SU-DHL-6 (cell line): ENCODE results near the gene MMP15.
"Not testable (repeated sequence)": the region's sequence is repeated elsewhere in the genome, so short reads cannot be mapped to it uniquely, and the experiment has no call there.

ENCODE experiments used
- H2AFZ ChIP-seq: fragments of 200-600 bp; sonication (generic); 2 replicates; pipeline ENCODE4 v1.6.1; 2014; ENCODE audit warnings: low read depth, mild to moderate bottlenecking, moderate library complexity, mixed read lengths, antibody characterized with exemption, low read length; ENCODE audit not compliant: severe bottlenecking
- H3F3A ChIP-seq: fragments of 200-600 bp; shearing (Covaris generic); 2 replicates; pipeline ENCODE4 v1.6.0; 2016; ENCODE audit warnings: antibody characterized with exemption, mild to moderate bottlenecking; ENCODE audit not compliant: insufficient read depth
- H3K27ac ChIP-seq: fragments of 200-600 bp; sonication (generic); 2 replicates; pipeline ENCODE4 v1.5.1; 2016; ENCODE audit warnings: low read depth, mild to moderate bottlenecking, low read length, moderate library complexity, mixed read lengths
- H3K27me3 ChIP-seq: fragments of 200-600 bp; sonication (generic), shearing (Covaris generic); 2 replicates; pipeline ENCODE4 v1.6.0; 2014; ENCODE audit warnings: mild to moderate bottlenecking, low read length
- H3K36me3 ChIP-seq: fragments of 200-600 bp; sonication (generic); 2 replicates; pipeline ENCODE4 v1.6.1; 2014; ENCODE audit warnings: mild to moderate bottlenecking, low read length, mixed read lengths
- H3K4me2 ChIP-seq: fragments of 300-600, 200-600 bp; shearing (Covaris generic), sonication (generic); 2 replicates; pipeline ENCODE4 v1.6.0; 2014; ENCODE audit warnings: low read length, low read depth, mild to moderate bottlenecking; ENCODE audit not compliant: poor library complexity, severe bottlenecking
- H3K4me3 ChIP-seq: fragments of 200-600 bp; sonication (generic); 2 replicates; pipeline ENCODE4 v1.5.1; 2014; ENCODE audit warnings: antibody characterized with exemption, low read length, mild to moderate bottlenecking, mixed read lengths; ENCODE audit not compliant: insufficient read depth, poor library complexity, severe bottlenecking
- H3K79me2 ChIP-seq: fragments of 200-600 bp; sonication (generic); 2 replicates; pipeline ENCODE4 v1.6.1; 2014; ENCODE audit warnings: mild to moderate bottlenecking, low read length, moderate library complexity; ENCODE audit not compliant: insufficient read depth
- H3K9ac ChIP-seq: fragments of 200-600 bp; sonication (generic); 2 replicates; pipeline ENCODE4 v1.7.0; 2014; ENCODE audit warnings: mild to moderate bottlenecking, low read length
- H3K9me2 ChIP-seq: fragments of 200-600 bp; sonication (generic); replicated peaks from 2 replicates; pipeline ENCODE4 v1.6.1; 2014; ENCODE audit warnings: low read length; ENCODE audit not compliant: insufficient read depth
- H3K9me3 ChIP-seq: fragments of 200-600 bp; sonication (generic); 2 replicates; pipeline ENCODE4 v1.6.1; 2014; ENCODE audit warnings: low read length, mixed read lengths; ENCODE audit not compliant: insufficient read depth
- H4K20me1 ChIP-seq: fragments of 200-600 bp; sonication (generic); 2 replicates; pipeline ENCODE4 v1.6.1; 2014; ENCODE audit warnings: low read depth, mild to moderate bottlenecking, antibody characterized with exemption, low read length, moderate library complexity, mixed read lengths
- EZH2phosphoT487 ChIP-seq: fragments of 200-600 bp; sonication (generic), shearing (Covaris generic); conservative IDR thresholded peaks from 2 replicates; pipeline ENCODE4 v1.6.1; 2018; ENCODE audit warnings: mild to moderate bottlenecking, antibody characterized with exemption, low read length, moderate library complexity, mixed read lengths
- TF ChIP-seq, protein P1 (sequence below): fragments of 200-600 bp; sonication (generic); IDR thresholded peaks from one replicate; pipeline ENCODE4 v1.5.1; 2017; ENCODE audit warnings: antibody characterized with exemption, mild to moderate bottlenecking, low read length, moderate library complexity; ENCODE audit not compliant: insufficient read depth, poor library complexity, severe bottlenecking

The MMP15 gene

DNA sequence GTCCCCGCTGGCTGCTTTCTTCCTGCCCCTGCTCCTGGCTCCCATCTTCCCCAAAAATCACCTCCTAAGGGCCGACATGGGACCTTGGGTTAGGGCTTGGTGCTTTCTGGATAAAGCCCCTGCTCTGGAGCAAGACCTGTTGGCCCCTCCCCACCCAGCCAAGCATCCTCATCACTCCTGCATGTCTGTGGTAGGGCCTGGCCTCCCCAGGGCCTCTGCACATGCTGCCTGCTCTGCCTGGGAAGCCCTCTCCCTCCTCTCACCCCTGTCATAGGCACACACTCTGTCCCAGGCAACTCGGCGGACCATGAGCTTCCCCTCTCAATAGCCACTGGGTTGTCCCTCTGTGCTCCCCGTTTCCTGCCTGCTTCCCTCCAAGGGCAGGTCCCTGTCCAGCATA, 68.5 kb downstream of the MMP15 start:
- Histone ChIP-seq H3K4me2 (no peak overlapping the region), H3K9me2 (no peaks in the 10 kb centered on the region), H3K79me2 (no peaks in the 10 kb centered on the region), H3K36me3 (no peaks in the 10 kb centered on the region), H3K4me3 (no peak overlapping the region), H3K27me3 (no peaks in the 10 kb centered on the region), H3K9ac (no peak overlapping the region), H3F3A (no peaks in the 10 kb centered on the region), H3K9me3 (no peaks in the 10 kb centered on the region), H2AFZ (no peak overlapping the region), H3K27ac (no peak overlapping the region), H4K20me1 (no peaks in the 10 kb centered on the region)
- TF ChIP-seq, protein P1, sequence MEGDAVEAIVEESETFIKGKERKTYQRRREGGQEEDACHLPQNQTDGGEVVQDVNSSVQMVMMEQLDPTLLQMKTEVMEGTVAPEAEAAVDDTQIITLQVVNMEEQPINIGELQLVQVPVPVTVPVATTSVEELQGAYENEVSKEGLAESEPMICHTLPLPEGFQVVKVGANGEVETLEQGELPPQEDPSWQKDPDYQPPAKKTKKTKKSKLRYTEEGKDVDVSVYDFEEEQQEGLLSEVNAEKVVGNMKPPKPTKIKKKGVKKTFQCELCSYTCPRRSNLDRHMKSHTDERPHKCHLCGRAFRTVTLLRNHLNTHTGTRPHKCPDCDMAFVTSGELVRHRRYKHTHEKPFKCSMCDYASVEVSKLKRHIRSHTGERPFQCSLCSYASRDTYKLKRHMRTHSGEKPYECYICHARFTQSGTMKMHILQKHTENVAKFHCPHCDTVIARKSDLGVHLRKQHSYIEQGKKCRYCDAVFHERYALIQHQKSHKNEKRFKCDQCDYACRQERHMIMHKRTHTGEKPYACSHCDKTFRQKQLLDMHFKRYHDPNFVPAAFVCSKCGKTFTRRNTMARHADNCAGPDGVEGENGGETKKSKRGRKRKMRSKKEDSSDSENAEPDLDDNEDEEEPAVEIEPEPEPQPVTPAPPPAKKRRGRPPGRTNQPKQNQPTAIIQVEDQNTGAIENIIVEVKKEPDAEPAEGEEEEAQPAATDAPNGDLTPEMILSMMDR = no peak
- no peak for TF ChIP-seq EZH2phosphoT487

DNA sequence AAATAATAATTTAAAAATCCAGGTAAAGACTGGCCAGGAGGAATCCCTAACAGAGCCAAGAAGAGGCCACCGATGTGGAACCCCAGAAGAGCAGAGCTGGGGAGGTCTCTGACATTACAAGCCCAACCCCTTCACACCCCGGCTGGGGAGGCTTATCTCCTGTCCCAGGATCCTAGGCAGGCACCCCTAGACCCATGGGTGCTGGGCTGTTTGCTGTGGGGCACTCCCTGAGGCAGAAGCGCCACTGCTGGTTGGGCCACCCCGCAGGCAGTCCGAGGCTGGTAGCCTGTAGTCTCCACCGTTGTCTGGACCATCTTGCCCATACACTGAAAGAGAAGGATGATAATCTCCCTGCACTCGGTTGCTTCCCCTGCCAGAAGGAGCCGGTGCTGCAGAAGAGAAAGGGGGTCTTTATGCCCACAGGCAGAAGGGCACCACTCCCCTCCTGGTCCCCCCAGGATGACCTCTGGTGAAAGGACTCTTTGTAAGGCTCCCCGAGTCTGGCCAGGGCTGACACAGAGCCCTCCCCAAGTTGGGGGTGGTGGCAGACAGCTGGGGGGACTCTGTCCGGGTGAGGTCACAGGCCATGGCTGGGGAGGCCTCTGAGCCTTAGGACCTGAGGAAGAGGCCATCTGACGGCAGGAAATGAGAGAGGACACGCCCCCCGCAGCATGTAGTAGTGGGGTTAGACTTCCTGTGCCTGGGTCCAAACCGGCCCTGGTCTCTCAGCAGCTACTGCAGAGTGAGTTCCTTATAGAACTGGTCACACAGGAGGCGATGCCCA, 69.4 kb downstream of the MMP15 start:
- no peak overlapping the region for H3K4me2 ChIP-seq
- H3K36me3 ChIP-seq = no peaks in the 10 kb centered on the region
- no peaks in the 10 kb centered on the region for H4K20me1 ChIP-seq
- no peaks in the 10 kb centered on the region for H3K27me3 ChIP-seq
- no peaks in the 10 kb centered on the region for H3K9me3 ChIP-seq
- no peak overlapping the region for H3K27ac ChIP-seq
- H3K9me2 ChIP-seq = no peaks in the 10 kb centered on the region
- no peaks in the 10 kb centered on the region for H3K79me2 ChIP-seq
- H3K9ac ChIP-seq = no peak overlapping the region
- TF ChIP-seq, protein P1 = no peak
- no peak for TF ChIP-seq EZH2phosphoT487
- no peak overlapping the region for H3K4me3 ChIP-seq
- no peak overlapping the region for H2AFZ ChIP-seq
- H3F3A ChIP-seq = no peaks in the 10 kb centered on the region

- H3K9me2 ChIP-seq, H3K4me3 ChIP-seq, H3K36me3 ChIP-seq, H4K20me1 ChIP-seq, H2AFZ ChIP-seq, H3F3A ChIP-seq, H3K4me2 ChIP-seq, H3K27me3 ChIP-seq, H3K9me3 ChIP-seq, H3K27ac ChIP-seq, H3K9ac ChIP-seq, H3K79me2 ChIP-seq: not testable (repeated sequence)
Measured at GRCh38 chr16:58095575-58095960, 70.0 kb downstream of the MMP15 start.

GRCh38 chr16:58096249-58096648, 70.7 kb downstream of the MMP15 start:
- no peak overlapping the region for H3K9ac ChIP-seq

More at GRCh38 chr16:58096249-58096648, 70.7 kb downstream of the MMP15 start:
- Histone ChIP-seq H3K9me3 (no peaks in the 10 kb centered on the region), H3K4me3 (no peak overlapping the region), H4K20me1 (no peaks in the 10 kb centered on the region), H3K27me3 (no peaks in the 10 kb centered on the region), H3K4me2 (no peak overlapping the region), H3K27ac (no peak overlapping the region), H2AFZ (no peak overlapping the region), H3F3A (no peaks in the 10 kb centered on the region), H3K79me2 (no peaks in the 10 kb centered on the region), H3K36me3 (no peaks in the 10 kb centered on the region), H3K9me2 (no peaks in the 10 kb centered on the region)
- TF ChIP-seq, protein P1 = no peak
- TF ChIP-seq EZH2phosphoT487 = no peak
